HFF-Myc (cell line): ENCODE data around the gene ANAPC2.

Experiments used
- DNase-seq: peaks from one replicate; pipeline ENCODE4 v3.0.0-alpha.2; 2011; ENCODE audit warnings: low read depth; ENCODE audit errors: extremely low read depth
- H3K4me3 ChIP-seq: replicated peaks from 2 replicates; pipeline ENCODE4 v1.5.1; 2011; ENCODE audit warnings: low read depth, mild to moderate bottlenecking, control low read depth, low read length
- TF ChIP-seq, protein P1 (sequence below): IDR thresholded peaks from 2 replicates; pipeline ENCODE4 v1.5.1; 2012; ENCODE audit warnings: mild to moderate bottlenecking, low read depth, low read length, control low read depth; ENCODE audit errors: missing control alignments

Gene ANAPC2

DNA sequence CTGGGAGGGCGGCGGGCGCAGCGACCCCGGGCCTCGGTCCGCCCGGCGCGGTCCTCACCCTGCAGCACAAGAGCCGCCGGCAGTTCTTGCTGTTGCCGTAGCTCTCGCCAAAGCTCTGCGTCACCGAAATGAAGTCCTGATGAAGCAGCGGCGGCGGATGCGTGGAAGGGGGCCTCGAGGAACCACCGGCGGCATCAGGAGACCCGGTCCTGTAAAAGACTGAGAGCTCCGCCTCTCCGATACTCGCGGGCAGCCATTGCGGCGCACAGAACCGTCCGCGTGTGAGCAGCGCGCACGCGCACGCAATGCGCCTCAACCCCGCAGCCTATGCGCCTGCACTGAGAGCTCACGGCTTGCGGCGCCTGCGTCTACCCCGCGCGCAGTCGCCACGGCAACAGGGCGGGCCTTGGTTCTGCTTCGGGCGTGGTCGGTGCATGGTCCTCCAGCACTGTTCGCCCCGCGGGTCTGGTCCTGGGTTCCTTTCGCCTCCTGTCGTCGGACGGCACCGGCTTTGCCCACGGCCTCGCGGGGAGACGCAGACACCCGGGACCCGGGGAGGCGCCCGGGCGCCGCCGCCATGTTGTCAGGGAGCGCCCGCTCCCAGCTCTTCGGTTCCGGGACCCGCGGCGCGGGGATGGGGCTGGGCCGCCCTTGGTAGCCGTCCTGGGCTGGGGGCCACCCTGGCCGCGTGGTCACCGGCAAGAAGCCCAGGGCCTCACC, 58.7 kb downstream of the ANAPC2 start:
- DNase-seq, result peak; percentile 59
- TF ChIP-seq, protein P1, sequence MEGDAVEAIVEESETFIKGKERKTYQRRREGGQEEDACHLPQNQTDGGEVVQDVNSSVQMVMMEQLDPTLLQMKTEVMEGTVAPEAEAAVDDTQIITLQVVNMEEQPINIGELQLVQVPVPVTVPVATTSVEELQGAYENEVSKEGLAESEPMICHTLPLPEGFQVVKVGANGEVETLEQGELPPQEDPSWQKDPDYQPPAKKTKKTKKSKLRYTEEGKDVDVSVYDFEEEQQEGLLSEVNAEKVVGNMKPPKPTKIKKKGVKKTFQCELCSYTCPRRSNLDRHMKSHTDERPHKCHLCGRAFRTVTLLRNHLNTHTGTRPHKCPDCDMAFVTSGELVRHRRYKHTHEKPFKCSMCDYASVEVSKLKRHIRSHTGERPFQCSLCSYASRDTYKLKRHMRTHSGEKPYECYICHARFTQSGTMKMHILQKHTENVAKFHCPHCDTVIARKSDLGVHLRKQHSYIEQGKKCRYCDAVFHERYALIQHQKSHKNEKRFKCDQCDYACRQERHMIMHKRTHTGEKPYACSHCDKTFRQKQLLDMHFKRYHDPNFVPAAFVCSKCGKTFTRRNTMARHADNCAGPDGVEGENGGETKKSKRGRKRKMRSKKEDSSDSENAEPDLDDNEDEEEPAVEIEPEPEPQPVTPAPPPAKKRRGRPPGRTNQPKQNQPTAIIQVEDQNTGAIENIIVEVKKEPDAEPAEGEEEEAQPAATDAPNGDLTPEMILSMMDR, result no peak
- H3K4me3 ChIP-seq, result peak overlapping the region; percentile 79

DNA sequence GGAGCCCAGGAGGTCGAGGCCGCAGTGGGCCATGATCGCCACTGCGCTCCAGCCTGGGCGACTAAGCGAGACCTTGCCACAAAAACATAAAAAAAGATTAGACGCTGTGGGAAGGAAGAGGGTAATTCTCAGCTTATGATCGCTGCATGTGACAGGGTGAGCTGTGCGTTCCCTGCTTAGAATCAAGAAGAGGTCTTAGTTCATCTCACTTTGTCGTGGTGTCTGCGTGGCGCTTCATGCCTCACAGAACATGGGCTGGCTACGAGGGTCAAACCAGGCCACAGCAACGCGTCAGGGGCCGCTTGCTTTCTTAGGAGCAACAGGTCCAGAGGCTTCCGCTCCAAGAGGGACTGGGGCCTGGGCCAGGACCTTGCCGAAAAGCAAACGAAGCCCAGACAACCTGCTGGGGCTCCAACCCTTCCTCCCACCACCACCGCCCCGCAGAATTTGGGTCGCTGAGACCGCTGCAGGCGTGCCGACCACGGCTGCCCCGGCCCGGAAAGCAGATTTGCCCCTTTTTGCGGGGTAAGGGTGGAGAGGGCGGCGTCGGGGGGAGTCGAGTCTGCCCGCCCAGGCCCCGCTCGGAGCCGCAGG, 59.4 kb downstream of the ANAPC2 start:
- TF ChIP-seq, protein P1, result no peak
- DNase-seq, result no peak
- peak overlapping the region; percentile 79 for H3K4me3 ChIP-seq

GRCh38 chr9:137128158-137128861, 60.0 kb downstream of the ANAPC2 start:
- TF ChIP-seq, protein P1, result no peak
- DNase-seq, result no peak
- H3K4me3 ChIP-seq, result peak overlapping the region; percentile 79

DNA sequence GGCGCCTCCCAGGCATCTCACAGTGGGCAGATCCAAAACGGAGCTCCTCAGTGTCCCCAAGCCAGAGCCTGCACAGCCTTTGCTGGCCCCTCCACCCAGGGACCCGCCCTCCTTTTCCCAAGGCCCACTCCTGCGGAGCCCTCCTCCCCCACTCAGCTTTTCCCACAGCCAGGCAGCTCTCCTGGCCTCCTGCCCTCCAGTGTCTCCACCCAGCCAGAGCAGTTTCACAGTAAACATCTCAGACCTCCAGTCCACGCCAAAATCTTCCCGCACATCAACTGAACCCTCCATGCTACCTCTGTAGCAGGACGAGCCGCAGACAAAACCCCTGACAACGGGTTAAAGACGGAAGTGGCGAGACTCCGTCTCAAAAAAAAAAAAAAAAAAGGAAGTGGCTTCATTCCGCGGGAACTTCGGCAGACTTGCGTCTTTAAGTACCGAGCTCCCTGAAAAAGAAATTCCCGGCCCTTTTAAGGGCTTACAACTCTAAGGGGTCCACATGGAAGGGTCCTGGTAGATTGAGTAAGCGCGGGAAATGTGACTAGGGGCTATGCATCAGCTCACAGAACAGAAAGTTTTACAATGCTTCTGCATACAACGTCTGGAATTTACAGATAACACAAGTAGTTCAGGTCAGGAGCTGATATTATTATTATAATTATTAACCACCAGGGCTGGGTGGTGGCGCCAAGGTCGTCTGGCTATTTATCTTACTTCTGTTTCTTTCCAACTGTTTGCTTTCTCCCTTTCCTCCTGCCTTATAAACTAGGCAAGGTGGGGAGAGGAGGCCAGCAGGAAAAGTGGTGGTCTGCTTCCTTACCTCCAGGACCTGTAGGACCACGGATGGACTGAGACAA, 60.8 kb downstream of the ANAPC2 start:
- no peak for DNase-seq

GRCh38 chr9:137126786-137127185, 61.6 kb downstream of the ANAPC2 start:
- H3K4me3 ChIP-seq, result no peak overlapping the region
- DNase-seq, result no peak

More for the DNA sequence above, 60.8 kb downstream of the ANAPC2 start:
- peak overlapping the region; percentile 79 for H3K4me3 ChIP-seq
- TF ChIP-seq, protein P1, result no peak

More at GRCh38 chr9:137126786-137127185, 61.6 kb downstream of the ANAPC2 start:
- TF ChIP-seq, protein P1, result no peak
